GOT3 (cell line): ENCODE results near the gene CAPZA1.

Source experiments
- DNase-seq: peaks from one replicate; lab custom pipeline; 2025; ENCODE audit warnings: mixed read lengths; lab: John Stamatoyannopoulos, UW

Gene CAPZA1

DNA sequence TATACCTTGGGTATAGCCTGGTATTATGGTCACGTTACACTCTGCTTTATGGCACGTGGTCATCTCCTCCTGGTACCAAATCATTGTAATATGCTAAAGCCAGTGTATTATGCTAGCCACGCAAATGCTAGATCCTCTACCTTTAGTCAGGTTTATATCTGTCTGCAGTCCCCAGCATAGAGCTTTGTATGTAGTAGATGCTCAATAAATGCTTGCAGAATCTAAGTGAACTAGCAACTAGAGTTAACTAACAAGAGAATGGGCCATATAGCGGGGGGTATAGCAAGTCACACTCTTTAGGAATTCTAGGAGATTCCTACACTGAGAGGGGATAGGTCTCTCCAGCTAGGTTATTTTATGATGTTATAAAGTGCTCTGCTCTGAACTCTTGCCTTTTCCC is 57.9 kb downstream of the CAPZA1 start:
- DNase-seq: no peak

DNA sequence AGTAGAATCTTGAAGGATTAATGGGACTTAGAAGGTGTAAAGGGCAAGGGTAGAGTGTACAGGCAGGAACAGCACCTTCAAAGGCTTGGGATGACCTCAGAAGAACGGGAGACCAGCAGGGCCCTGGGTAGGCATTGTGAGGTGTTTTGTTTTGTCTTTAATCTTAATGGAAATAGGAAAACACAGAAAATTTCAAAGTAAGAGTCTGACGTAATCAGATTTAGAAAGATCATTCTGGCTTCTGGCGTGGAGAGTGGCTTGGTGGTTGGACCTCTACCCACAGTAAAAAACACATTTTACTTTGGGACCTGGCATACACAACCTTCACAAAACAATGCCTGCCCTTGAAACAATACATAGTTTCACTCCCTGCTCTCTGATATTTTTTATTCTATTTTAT is 59.0 kb downstream of the CAPZA1 start:
- DNase-seq: no peak

GRCh38 chr1:112685913-112686312 is 66.3 kb downstream of the CAPZA1 start:
- no peak for DNase-seq

GRCh38 chr1:112686417-112686816 is 66.8 kb downstream of the CAPZA1 start:
- DNase-seq: no peak

GRCh38 chr1:112686835-112687234 is 67.2 kb downstream of the CAPZA1 start:
- DNase-seq: no peak

DNA sequence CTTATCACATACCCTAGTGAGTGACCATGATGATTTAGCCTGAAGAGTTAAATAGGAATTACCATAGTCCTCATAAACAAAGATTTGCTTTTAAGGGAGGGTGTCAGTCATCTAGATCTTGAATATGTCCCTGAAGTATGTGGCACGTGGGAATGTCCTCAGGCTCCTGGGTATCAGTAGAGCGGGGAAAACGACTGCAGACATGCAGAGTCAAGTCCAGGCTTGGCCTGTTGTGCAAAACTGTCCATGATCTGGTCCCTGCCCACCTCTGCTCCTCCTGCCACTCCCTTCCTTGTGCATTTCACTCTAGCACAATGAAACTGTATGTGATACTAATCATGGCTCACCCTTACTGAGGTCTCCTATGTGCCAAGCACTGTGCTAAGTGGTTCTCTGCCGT is 67.7 kb downstream of the CAPZA1 start:
- no peak for DNase-seq

DNA sequence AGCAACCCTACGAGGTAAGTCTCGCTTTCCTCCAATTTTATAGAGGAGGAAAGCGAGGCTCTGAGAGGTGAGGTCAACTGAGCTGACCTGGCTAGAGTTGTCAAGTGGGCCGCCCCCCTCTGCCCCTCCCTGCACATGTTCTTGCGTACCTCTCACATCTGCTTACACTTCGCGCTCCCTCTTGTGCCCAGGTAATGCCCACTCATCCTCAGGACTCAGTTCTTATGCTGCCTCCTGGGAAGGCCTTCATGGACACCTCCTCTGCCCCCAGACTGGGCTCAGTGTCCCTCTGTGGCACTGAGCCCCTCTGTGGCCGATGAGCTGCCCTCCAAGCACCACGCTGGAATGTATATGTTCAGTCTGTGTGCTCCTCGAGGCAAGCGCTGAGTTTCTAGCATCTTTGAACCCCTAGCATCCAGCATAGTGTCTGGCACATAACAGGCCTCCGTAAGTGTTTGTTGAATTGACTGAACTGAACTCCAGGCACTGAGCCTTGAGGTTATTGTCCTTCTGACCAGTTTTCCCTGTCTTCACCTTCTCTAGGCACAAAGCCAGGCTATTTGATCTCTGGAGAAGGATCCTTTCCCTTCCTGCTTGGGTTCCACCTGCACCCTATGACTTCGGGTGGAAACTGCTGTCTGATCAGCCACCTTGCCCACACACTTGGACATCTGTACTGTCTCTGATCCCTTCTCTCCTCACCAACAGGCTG is 68.3 kb downstream of the CAPZA1 start:
- no peak for DNase-seq

GRCh38 chr1:112688781-112689193 is 69.2 kb downstream of the CAPZA1 start:
- DNase-seq: no peak

- no peak for DNase-seq
Measured at GRCh38 chr1:112689196-112689841, 69.7 kb downstream of the CAPZA1 start.

GRCh38 chr1:112689842-112690237 is 70.2 kb downstream of the CAPZA1 start:
- no peak for DNase-seq

DNA sequence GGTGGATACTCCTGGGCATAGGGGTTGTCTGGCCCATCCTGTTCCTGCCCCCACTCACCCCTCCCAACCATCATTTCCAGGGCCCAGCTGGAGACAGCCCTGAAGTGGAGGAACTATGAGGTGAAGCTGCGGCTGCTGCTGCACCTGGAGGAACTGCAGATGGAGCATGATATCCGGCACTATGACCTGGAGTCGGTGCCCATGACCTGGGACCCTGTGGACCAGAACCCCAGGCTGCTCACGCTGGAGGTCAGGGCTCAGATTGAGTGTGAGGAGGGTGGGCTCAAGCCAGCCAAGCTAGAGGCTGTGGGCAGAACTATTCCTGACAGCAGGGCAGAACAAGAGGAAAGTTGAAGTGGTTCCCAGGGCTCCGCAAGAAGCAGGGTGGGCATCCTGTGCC is 73.0 kb downstream of the CAPZA1 start:
- no peak for DNase-seq

DNA sequence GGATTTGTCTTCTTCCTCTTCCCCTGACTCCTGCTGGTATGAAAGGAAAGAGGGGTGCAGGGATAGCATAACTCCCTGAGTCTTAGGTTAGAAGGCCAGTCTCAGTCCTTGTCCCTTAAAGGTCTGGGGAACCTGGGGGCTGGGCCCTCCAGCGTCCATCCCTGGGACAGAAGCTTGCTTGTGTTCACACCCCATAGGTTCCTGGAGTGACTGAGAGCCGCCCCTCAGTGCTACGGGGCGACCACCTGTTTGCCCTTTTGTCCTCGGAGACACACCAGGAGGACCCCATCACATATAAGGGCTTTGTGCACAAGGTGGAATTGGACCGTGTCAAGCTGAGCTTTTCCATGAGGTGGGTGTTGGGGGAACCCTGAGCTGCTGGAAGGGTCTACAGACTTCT is 74.2 kb downstream of the CAPZA1 start:
- DNase-seq: no peak

DNA sequence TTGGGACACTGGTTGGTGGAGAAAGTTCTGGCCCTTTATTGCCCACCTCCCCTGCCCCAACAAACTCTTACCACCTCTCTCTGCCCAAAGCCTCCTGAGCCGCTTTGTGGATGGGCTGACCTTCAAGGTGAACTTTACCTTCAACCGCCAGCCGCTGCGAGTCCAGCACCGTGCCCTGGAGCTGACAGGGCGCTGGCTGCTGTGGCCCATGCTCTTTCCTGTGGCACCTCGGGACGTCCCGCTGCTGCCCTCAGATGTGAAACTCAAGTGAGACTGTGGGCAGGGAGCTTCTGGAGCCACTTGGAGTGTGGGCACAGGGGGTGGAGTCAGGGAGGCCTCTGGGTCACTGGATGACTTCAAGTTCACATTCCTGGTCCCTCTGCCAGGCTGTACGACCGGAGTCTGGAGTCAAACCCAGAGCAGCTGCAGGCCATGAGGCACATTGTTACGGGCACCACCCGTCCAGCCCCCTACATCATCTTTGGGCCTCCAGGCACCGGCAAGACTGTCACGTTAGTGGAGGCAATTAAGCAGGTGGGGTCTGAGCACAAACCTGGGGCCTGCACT is 74.8 kb downstream of the CAPZA1 start:
- DNase-seq: no peak

GRCh38 chr1:112695276-112695675 is 75.6 kb downstream of the CAPZA1 start:
- no peak for DNase-seq

- DNase-seq: no peak
Measured at GRCh38 chr1:112696578-112697314, 77.1 kb downstream of the CAPZA1 start.

GRCh38 chr1:112697781-112698201 is 78.2 kb downstream of the CAPZA1 start:
- DNase-seq: no peak

- DNase-seq: no peak
Measured at GRCh38 chr1:112698366-112699310, 79.0 kb downstream of the CAPZA1 start.

DNA sequence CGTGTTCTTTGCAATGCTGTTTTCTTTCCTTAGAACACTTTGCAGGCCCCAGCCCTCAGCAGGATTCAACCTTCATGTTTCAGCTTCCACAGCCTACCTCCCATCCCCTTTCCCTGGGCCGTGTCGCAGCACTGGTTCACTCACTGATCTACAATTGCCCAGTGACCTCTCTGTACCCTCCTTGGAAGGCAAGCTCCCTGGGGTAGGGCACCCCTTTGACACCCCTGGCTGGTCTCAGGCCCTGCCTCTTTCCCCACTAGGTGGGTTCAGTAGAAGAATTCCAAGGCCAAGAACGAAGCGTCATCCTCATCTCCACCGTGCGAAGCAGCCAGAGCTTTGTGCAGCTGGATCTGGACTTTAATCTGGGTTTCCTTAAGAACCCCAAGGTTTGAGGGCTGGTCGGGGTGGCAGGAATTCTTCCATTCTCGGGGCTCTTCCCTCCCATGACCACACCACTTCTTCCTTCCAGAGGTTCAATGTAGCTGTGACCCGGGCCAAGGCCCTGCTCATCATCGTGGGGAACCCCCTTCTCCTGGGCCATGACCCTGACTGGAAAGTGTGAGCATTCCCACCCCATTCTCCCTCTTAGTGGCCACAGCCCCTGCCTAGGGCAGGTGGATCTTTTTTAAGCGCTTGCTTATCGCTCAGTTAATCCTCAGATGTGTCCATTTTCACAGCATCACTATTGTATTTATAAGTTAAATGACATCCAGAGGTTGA is 80.0 kb downstream of the CAPZA1 start:
- DNase-seq: no peak

GRCh38 chr1:112700290-112701226 is 80.9 kb downstream of the CAPZA1 start:
- peak; percentile 18 for DNase-seq
